GM15510 (cell line): ENCODE results near the gene TOP3A.

ENCODE experiments used
- POLR2A ChIP-seq: IDR thresholded peaks from 3 replicates; pipeline ENCODE4 v1.6.1; 2011; ENCODE audit warnings: borderline replicate concordance; ENCODE audit not compliant: insufficient read length; ENCODE audit errors: extremely low read depth

TOP3A gene

DNA sequence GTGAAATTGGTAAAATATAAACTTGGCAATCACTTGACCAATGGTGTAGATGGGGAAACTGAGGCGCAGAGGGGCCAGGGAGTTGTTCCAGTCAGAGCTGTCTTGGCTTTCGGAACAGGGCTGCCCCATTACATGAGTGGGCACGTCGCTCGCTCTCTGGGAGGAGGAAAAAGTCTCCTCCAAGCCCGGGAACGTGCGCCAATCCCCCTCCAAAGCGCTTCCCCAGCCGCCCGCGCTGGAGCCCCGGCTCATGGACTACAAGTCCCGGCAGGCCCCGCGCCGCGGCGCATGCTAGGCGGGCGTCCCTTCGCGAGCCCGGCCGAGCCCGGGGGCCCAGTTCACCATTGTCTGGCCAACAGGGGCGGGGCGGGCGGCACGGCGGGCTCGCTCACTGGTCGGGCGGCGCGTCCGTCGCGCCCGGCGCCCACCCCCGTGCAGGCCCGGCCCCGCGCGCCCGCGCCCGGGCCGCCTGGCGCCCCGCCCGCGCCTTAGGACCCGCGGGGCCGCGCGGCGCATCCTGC lies 89.6 kb downstream of the TOP3A start, which contains the start of gene LLGL1:
Gene LLGL1, plus strand, starts transcription at position 515 of the 521 bp plus-strand sequence. CDS start 48 bp downstream, outside the sequence.
- no peak for TF ChIP-seq POLR2A

DNA sequence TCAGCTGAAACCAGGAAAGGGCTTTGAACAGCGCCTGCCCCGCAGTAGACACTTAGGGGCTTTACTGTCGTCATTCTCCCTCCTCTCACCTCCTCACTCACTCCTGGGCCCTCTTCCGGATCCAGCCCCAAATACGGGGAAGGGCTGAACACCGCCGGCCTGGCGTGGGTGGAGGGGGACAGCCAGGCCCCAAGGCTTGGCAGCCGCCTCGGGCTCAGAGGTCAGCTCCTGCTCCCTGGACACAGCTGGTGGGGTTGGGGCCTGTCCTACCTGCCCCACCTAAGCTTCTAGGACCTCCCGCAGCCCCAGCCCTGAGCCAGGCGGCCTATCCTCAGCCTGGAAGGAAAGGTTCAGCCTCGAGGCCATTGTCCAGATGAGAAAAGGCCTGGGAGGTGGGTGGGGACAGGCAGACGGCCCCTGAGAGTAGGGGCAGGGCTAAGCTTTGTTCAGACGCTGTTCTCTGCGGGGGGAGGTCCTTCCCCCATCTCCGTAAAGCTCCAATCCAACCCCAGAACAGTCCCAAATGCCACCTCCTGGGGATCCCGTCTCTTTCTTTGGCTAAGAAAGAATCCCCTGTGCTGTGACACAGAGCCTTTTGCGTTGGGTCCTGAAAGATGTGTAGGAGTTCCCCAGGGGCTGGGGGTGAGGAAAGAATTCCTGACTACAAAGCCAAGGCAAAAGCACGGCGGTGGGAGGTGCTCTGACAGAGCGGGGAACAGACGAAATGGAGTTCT lies 90.2 kb downstream of the TOP3A start:
- TF ChIP-seq POLR2A, result no peak

GRCh38 chr17:18224053-18224386 lies 90.8 kb downstream of the TOP3A start:
- TF ChIP-seq POLR2A, result no peak
